Cardiac fibroblast (primary cell): ENCODE results near the gene UTP20.

Experiments used
- DNase-seq, 2 donors: peaks; one replicate each; pipeline versions ENCODE4 v3.0.0 to v3.0.0-alpha.2; 2010; ENCODE audit warnings: low read depth in 2 of 2
- H3K4me3 ChIP-seq, 2 donors: replicated peaks in 1 of 2; 1 replicate in 1 of 2; 2 replicates in 1 of 2; pipeline ENCODE4 v1.5.1; 2011; ENCODE audit warnings: low read depth in 2 of 2, low read length in 2 of 2, mild to moderate bottlenecking in 2 of 2, moderate library complexity in 1 of 2
- TF ChIP-seq, protein P1 (sequence below): IDR thresholded peaks from one replicate; pipeline ENCODE4 v1.5.1; 2011; ENCODE audit warnings: low read depth, mild to moderate bottlenecking, low read length, inconsistent platforms

The UTP20 gene

DNA sequence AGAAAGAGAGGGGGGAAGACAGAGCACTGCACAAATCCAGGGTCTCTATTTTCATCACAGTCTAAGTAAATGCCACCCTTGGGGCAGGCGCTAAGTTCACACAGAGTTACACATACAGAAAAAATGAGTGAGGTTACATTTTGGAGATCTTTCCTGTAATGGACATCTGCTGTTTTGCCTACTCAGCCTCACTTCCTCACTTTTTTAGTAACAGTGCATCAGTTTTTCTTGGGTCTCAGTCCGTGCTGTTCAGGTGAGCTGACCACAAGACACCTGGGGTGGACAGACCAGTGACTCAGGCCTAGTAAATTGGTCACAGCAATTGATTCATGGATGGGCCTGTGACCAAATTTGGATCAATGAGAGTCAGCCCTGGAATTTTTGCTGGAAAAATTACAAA lies 36.3 kb upstream of the UTP20 start:
- no peak overlapping the region for H3K4me3 ChIP-seq
- no peak for DNase-seq
- TF ChIP-seq, protein P1, sequence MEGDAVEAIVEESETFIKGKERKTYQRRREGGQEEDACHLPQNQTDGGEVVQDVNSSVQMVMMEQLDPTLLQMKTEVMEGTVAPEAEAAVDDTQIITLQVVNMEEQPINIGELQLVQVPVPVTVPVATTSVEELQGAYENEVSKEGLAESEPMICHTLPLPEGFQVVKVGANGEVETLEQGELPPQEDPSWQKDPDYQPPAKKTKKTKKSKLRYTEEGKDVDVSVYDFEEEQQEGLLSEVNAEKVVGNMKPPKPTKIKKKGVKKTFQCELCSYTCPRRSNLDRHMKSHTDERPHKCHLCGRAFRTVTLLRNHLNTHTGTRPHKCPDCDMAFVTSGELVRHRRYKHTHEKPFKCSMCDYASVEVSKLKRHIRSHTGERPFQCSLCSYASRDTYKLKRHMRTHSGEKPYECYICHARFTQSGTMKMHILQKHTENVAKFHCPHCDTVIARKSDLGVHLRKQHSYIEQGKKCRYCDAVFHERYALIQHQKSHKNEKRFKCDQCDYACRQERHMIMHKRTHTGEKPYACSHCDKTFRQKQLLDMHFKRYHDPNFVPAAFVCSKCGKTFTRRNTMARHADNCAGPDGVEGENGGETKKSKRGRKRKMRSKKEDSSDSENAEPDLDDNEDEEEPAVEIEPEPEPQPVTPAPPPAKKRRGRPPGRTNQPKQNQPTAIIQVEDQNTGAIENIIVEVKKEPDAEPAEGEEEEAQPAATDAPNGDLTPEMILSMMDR: no peak

DNA sequence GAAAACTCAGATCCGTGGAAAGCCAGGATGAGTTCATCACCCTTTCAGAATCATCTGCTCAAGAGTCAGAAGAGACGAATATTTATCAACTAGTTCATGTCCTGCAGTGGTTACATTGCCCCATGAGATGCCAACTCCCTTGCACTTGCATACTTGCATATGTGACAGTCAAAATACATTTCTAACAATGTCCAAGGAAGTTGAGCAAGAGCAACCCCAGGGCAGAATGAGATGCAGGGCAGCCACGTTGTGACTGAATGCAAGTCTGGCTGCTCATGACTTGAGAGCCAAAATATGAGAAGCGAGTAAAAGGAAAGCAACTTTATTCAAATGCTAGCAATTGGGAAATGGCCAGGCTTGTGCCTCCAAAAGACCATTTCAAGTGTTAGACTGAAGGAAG lies 23.6 kb upstream of the UTP20 start:
- TF ChIP-seq, protein P1: no peak
- no peak for DNase-seq
- no peak overlapping the region for H3K4me3 ChIP-seq

DNA sequence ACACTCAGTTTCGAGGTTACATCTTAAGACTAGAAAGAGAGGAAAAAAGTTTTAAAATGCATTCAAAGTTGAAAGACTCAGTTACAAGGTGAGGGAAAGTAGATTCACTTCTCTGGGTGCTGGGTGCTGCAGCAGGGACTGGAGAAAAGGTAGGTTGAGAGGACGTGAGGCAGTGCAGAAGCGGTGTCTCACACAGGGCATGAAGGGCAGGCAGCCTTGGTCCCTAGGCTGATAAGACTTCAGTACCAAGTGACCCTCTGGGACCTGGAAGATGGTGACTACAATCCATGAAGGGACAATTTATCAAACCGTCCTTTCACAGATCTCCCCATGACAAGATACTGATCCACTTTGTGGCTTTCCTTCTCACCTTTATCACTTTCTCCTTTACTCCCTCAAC lies 22.5 kb upstream of the UTP20 start:
- TF ChIP-seq, protein P1: no peak
- H3K4me3 ChIP-seq: no peak overlapping the region
- DNase-seq: no peak

DNA sequence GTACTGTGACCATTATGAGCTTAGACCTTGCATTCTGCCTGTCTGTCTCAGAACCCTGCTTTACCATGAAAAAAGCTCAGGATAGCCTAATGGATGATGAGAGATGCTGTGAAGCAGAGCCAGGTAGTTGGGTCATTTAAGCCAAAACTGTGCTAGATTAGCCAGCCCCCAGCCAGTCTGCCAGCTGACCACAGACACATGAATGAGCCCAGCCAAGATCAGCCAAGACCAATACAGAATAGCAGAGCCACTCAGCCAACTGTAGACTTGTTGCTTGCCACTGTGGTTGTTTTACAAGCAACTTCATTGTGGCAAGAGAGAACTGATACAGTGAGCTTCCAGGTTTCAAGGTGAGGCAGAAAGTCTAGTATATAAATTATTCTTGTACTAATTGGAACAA lies 12.8 kb upstream of the UTP20 start:
- H3K4me3 ChIP-seq: no peak overlapping the region
- TF ChIP-seq, protein P1: no peak
- no peak for DNase-seq

DNA sequence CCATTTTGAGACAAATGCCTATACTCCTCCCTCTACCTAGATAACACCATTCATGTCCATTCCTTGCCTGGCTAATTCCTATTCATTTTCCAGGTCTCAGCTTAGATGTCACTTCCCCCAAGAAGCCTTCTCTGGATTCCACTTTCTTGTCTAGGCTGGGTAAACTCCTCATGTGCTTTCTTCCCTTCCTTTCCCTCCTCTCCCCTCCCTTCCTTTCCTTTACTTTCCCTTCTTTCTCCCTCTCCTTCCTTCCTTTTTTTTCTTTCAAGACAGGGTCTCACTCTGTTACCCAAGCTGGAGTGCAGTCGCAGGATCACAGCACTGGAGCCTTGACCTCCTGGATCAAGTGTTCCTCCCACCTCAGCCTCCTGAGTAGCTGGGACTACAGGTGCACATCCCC lies 3.5 kb upstream of the UTP20 start:
- no peak for DNase-seq
- TF ChIP-seq, protein P1: no peak
- no peak overlapping the region for H3K4me3 ChIP-seq

DNA sequence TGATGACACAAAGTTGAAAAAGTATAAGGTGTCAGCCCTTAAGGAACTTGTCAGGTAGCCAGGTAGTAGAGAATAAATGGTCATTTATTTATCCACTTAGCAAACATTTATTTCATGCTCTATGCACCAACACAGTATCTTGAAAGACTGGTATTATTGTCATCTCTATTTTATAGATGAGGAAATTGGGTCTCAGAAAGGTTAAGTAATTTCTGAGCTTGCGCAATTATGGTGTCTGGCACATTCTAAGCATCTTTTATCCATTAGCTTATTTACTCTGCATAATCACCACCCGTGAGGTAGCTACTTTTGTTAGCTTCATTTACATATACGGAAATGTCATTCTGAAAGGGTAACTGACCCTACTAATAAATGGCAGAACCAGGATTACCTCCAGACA lies 2.5 kb upstream of the UTP20 start:
- TF ChIP-seq, protein P1: no peak
- DNase-seq: no peak
- no peak overlapping the region for H3K4me3 ChIP-seq

DNA sequence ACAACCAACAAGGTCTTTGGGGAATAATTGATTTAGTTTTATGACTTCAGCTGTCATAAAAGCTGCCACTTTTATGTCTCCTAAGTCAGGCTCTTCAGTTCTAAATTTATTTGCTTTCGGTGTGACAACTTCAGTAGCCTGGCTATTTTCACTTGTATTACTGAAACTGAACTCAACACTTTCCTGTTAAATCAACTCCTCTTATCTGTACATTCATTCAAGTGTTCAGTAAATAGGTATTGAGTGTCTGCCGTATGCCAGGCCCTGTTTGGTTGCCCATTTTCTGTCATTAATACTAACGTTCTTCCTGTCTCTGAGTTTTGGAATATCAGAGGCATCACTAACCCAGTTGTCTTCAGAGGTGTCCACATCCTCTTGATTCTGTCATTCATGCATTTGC lies 7.5 kb downstream of the UTP20 start:
- H3K4me3 ChIP-seq: no peak overlapping the region
- TF ChIP-seq, protein P1: no peak
- no peak for DNase-seq
